Right lung (tissue), 5 donors: Measurements from ENCODE around the gene RALGAPA1. TPM values are rescaled to one million over a fixed set of nuclear protein-coding genes. Genes with fewer than 3 reads are reported as not detected.
"Not testable (repeated sequence)": the region's sequence is repeated elsewhere in the genome, so short reads cannot be mapped to it uniquely, and the experiment has no call there.

Experiments
- DNase-seq, 2 donors: peaks; one replicate each; pipeline ENCODE4 v3.0.0-alpha.2; 2013
- polyA plus RNA-seq, 5 donors: library from polyadenylated mRNA; unstranded; fragments of 120-200 nt; gene quantifications; one replicate each; pipeline versions ENCODE4 v1.2.1 to v1.2.3, GENCODE V29; 2013; ENCODE audit warnings: inconsistent platforms in 1 of 5, low replicate concordance in 1 of 5; ENCODE audit not compliant: insufficient read length in 5 of 5, insufficient read depth in 1 of 5

RALGAPA1 gene
- polyA plus RNA-seq, 5 donors, result 32.6 to 59.3 (median 50.5) TPM

DNA sequence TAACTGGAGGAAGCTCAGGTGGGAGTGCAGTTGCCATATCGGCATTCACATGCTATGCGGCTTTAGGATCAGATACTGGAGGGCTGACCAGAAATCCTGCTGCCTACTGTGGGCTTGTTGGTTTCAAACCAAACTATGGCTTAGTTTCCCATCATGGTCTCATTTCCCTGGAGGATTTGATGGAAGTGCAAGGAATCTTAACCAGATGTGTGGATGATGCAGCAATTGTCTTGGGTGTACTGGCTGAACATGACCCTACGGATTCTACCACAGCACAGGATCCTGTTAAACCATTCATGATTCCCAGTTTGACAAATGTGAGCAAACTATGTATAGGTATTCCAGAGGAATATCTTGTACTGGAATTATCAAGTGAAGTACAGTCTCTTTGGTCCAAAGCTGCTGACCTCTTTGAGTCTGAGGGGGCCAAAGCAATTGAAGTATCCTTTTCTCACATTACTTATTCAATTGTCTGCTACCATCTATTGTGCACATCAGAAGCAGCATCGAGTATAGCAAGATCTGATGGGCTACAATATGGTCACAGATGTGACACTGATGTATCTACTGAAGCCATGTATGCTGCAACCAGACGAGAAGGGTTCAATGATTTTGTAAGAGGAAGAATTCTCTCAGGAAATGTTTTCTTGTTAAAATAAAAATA lies 42.9 kb downstream of the RALGAPA1 start:
- no peak for DNase-seq

GRCh38 chr14:35761922-35762321 lies 47.2 kb downstream of the RALGAPA1 start:
- DNase-seq, result no peak

- DNase-seq, result no peak
These were observed 49.0 kb downstream of the RALGAPA1 start for GRCh38 chr14:35760143-35760542.

DNA sequence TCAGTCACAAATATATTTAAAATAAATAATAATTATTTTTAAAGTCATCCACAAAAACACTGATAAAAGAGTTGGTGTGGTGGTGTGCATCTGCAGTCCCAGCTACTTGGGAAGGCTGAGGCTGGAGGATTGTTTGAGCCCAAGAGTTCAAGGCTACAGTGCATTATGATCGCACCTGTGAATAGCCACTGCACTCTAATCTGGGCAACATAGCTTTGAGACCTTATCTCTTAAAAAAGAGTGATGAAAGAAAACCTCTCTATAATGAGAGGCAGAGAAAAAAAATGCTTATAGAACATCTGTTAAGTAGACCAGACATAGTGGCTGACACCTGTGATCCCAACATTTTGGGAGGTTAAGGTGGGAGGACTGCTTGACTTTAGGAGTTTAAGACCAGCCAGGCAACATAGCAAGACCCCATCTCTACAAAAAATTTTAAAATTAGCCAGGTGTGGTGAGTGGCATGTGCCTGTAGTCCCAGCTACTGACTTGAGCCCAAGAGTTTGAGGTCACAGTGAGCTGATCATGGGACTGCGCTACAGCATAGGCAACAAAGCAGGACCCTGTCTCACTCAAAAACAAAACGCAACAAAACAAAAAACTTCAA lies 50.5 kb downstream of the RALGAPA1 start:
- DNase-seq, result no peak

DNA sequence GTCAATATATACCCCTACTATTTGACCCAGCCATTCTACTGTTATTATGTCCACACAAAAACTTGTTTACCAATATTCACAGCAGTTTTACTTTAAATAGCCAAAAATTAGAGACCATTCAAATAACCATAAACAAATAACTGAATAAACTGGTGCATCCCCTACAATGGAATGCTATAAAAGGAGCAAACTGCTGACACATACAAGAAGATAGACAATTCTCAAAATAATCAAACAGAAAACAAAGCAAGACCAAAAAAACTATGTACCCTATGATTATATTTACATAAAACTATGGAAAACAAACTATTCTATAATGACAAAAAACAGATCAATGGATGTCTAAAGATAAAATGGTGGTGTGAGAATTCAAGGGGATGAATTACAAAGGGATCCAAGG lies 54.4 kb downstream of the RALGAPA1 start:
- no peak for DNase-seq

DNA sequence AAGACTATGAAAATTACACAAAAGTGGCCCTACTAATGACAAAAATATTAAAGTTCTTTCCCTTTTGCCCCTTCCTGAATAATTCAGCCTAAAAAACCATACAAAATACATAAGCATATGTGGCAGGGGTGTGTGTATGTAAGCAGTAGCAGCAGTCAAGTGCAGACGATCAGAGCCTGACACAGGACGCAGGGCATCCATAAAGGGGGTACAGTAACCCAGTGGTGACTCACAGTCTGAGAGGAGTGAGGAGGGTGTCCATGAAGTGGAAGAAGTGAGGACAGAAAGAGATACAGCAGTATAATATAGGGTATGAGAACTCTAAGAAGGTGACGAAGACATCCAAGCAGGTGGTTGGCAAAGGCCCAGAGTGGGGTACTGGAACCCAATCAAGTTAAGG lies 56.7 kb downstream of the RALGAPA1 start:
- no peak for DNase-seq

- DNase-seq, result no peak
These were observed 58.7 kb downstream of the RALGAPA1 start for GRCh38 chr14:35750202-35750904.

GRCh38 chr14:35747379-35747778 lies 61.7 kb downstream of the RALGAPA1 start:
- DNase-seq, result peak; percentile 42 to 46

DNA sequence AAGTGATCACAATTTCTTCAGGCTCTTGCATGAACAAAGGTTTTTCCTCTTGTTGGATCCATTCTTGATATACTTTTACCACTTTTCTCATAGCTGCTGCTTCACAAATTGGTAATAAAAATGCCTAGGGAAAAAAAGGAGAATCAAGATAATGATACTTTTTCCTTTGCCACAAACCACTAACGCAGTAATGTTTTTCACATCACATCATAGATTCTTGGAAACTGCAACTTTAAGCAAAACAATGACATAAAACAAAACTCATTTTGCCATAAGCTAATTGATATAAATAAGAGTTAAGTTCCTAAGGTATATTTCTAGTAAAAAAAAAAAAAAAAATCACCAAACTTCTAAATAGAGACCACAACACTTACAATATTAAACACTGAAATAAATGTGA lies 66.7 kb downstream of the RALGAPA1 start:
- DNase-seq, result no peak

- DNase-seq, result no peak
These were observed 67.1 kb downstream of the RALGAPA1 start for GRCh38 chr14:35742032-35742371.

GRCh38 chr14:35741345-35742031 lies 67.6 kb downstream of the RALGAPA1 start:
- DNase-seq, result no peak

- no peak for DNase-seq
These were observed 68.9 kb downstream of the RALGAPA1 start for GRCh38 chr14:35740215-35740614.

DNA sequence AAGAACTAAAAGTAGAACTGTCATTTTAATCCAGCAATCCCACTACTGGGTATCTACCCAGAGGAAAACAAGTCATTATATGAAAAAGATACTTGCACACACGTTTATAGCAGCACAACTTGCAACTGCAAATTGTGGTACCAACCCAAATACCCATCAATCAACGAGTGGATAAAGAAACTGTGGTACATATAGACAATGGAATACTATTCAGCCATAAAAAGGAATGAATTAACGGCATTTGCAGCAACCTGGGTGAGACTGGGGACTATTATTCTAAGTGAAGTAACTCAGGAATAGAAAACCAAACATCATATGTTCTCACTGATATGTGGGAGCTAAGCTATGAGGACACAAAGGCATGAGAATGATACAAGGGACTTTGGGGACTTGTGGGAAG lies 73.9 kb downstream of the RALGAPA1 start:
- DNase-seq, result not testable (repeated sequence)

- DNase-seq, result not testable (repeated sequence)
These were observed 75.6 kb downstream of the RALGAPA1 start for GRCh38 chr14:35733510-35733909.

- DNase-seq, result no peak
These were observed 78.2 kb downstream of the RALGAPA1 start for GRCh38 chr14:35730871-35731270.

- no peak for DNase-seq
These were observed 81.3 kb downstream of the RALGAPA1 start for GRCh38 chr14:35727764-35728163.

DNA sequence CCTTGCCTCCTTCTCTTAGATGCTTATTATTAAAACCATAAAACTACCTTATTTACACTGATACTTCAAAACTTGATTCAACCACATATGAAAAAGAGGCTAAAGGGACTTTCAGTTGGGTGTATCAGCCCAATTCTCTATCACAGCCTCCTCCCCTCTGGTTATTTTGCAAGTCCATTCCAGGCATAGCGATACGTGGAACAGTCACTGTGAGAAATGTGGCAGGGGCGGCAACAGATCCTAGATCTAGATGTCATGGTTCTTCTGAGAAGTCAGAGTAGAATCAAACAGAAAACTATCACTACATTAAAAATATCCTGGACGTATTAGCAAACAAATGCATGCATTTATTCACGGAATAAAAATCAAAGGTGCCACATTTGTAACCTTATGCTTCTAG lies 83.2 kb downstream of the RALGAPA1 start:
- no peak for DNase-seq

DNA sequence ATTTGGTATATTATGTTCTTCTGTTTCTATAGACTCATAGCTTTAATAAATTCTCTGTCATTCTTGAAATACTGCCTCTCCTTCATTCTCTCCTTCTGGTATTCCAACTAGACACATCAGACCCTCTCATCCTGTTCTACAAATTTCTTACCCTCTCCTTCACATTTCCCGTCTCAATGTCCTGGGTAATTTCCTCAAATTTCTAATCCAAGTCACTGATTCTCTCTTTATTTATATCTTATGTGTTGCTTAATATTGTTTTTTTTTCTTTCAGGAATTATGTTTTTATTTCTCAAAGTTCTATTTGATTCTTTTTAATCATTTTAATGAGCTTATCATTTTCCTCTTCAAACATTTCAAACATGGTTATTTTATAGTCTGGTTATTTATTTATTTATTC lies 94.0 kb downstream of the RALGAPA1 start:
- DNase-seq, result no peak

DNA sequence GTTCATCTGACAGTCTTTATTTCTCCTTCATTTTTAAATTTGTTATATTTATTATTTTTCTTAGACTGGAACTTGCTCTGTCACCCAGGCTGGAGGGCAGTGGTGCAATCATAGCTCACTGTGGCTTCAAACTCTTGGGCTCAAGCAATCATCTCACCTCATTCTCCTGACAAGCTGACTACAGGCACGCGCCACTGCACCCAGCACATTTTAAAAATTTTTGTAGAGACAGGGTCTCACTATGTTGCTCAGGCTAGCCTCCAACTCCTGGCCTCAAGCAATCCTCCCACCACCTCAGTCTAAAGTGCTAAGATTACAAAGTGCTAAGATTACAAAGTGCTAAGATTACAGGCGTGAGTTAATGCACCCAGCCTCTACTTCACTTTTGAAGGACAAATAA lies 96.6 kb downstream of the RALGAPA1 start:
- no peak for DNase-seq

- DNase-seq, result no peak
These were observed 101.0 kb downstream of the RALGAPA1 start for GRCh38 chr14:35708062-35708461.

GRCh38 chr14:35705636-35706035 lies 103.5 kb downstream of the RALGAPA1 start:
- DNase-seq, result no peak

DNA sequence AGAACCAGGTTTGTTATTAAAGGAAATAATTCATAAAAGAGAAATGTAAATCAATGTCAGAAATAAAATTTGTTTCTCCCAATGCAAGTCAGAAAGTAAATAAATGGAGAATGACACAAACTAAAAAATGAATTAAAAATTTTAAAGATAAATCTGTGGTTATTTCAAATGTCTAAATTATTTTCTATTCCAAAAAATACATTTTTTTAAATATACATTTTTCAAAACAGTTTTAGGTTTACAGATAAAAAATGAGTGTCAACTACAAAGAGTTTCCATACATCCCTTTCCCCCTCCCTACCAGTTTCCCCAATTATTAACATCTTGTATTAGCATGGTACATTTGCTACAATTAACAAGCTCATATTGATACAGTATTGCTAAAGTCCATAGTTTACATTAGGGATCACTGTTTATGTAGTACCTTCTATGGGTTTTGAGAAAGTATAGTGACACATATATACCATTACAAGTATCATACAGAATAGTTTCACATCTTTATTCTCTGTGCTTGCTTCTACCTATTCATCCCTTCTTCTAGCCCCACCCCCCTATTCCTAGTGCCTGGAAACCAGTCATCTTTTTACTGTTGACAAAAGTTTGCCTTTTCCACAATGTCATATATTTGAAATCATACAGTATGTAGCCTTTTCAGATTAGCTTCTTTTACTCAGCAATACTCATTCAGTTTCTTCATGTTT lies 104.2 kb downstream of the RALGAPA1 start:
- no peak for DNase-seq
